GM19468 (cell line): Measurements from ENCODE around the gene PAPOLB.

Experiments used
- ATAC-seq: cut with Tn5 transposase; IDR thresholded peaks from one replicate; pipeline ENCODE4 v1.9.1; 2021; ENCODE audit warnings: mild to moderate bottlenecking, moderate library complexity, moderate number of reproducible peaks; ENCODE audit not compliant: unreplicated experiment; ENCODE audit errors: extremely low read depth

The PAPOLB gene

GRCh38 chr7:4842319-4843064, 19.3 kb downstream of the PAPOLB start:
- ATAC-seq, result no peak

- ATAC-seq, result no peak
Observed at GRCh38 chr7:4841836-4842235, 20.0 kb downstream of the PAPOLB start.

DNA sequence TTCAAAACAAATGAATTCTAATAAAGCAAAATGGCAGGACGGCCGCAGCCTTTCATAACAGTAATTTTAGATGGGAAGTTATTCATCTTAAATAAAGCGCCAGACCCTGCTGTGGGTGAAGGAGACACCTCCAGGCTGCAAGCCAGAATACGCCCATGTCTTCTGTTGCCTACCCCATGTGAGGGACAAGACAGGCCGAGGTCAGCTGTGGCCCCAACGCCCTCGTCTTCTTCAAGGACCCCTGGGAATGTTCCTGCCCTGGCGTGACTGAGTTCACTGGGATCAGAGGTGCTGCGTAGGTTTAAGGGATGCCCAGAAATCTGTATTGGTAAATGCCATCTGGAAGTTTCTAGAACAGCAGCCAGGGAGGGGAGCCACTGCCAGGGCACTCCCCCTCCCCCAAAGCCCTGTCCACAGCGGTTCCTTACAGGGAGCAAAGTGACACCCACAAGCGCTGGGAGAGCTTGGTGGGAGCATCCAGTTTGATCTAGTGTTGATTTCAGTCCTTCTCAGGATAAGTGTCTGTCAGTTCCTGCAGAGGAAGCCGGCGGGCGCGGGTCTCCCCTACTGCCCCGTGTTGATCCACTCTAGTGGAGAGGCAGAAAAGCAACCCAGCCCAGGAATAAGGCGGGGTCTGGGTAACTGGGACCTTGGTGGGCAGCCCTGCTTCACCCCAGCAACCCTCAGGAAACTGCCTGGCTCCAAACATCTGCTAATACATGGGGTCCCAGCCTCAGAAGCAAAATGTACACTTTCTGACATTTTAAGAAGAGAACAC, 20.6 kb downstream of the PAPOLB start:
- no peak for ATAC-seq

- no peak for ATAC-seq
Observed at GRCh38 chr7:4840079-4840501, 21.7 kb downstream of the PAPOLB start.

DNA sequence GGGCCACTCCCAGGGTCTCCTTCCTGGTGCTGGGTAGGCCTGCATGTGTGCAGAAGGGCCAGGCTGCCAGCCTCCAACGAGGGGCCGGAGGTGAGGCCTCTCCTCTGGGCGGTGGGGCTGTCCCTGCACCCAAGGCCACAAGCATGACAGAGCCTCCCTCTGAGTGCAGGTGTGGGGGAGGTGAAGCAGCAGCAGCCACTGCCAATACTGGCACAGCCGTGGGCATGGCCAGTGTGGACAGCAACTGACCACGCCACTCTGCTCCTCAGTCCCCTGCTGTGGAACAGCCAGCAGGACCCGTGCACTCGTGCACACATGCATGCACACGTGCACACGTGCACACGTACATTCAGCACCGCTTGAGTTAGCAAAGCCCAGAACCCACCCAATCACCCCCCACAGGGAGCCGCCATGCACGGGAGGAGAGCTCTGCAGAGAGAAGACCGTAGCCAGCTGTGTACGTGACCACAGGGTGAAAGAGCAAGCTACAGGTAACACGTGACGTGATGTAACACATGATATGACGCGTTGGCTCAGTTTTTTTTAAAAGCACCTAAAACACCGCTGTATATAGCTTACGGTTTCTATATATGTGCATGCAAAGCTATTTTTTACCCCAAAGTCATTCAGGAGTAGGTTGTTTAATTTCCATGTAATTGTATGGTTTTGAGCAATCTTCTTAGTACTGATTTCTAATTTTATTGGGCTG, 23.1 kb downstream of the PAPOLB start:
- no peak for ATAC-seq

DNA sequence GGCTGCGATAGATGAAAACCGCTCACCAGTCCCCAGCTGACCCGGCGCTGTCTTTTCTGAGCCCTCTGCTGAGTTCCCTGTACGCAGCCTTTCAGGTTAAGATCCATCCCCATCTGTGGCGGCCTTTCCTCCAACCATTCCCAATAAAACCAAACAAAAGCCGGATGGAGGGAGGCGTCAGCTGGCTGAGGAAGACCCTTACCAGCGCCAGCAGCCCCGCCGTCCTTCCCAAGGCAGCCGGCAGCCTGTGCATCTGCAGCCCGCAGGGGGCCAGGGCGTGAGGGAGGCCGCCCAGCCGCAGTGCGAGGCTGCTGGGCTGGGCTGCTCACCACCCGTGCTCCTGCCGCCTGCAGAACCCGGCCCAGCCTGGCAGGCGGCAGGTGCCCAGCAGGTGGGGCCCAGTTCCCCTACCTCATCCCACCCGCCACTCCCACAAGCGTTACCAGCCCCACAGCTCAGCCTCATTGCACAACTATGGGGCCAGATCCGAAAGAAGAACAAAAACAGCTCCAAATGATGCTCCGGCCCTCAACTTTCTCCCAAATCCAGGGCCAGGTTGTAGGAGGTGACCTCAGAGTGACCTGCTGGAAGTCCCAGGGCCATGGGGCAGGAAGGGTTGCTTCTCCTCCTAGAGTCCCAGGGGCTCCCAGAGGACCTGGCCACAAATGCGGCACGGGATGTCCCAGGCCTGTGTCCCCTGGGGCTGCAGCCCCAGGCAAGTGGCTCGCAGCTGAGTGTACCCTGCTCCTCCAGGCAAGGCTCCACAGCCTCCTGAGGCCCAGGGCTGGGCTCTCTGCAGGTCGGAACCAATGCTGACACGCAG, 23.8 kb downstream of the PAPOLB start:
- no peak for ATAC-seq

- no peak for ATAC-seq
Observed at GRCh38 chr7:4837041-4837802, 24.6 kb downstream of the PAPOLB start.

DNA sequence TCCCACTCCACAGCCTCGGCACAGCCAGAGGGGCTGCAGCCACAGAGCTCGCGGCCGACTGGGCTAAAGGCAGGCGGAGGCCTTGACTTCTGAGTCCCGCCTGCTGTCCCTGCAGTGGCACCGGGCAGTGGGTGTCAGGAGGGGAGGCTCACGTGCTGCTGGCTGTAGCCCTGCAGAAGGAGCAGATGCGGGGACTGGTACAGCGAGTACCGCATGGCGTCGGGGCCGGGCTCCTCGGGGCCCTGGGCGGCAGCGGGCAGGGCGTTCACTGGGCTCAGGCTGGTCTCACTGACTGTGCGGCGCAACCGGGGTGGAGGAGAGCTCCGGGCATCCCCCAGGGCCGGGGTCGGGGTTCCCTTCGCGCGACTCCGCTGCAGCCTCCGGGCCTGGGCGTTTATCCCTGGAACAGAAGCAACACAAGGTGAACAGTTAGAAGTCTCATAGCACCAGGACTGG, 25.6 kb downstream of the PAPOLB start:
- ATAC-seq, result no peak

DNA sequence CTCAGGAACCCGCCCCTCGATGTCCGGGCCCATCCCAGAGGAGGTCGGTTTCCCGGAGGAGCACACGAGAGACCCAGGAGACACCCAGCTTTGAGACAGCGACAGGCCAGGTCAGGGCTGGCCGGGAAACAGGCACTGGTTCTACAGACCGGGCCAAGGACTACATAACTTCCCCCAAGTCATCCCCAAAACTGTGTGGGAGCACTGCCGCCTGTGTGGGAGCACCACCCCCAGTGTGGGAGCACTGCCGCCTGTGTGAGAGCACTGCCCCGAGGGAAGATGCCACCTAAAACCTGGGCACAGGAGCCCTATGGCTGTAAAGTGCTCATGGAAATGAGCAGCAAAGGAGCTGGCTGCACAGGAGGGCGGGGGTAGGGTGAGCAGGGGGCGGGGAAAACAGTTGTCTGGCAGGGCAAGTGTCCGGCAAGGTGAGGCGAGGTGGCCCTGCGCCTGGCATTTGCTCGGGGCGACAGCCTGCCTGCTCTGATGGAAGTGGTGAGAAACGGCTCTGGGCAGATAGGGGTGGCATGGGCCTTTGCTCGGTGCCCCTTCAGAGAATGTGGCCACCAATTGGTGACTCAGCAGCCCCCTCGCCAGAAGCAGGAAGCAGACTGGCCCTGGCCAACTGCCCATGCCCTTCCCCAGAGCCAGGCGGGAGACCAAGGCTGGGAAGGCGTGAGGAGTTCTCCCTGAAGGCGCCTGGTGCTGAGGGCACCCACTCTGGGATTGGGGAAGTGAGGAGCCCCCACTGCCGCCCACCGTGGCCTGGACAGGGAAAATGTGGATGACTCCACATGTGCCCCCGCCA, 26.2 kb downstream of the PAPOLB start:
- ATAC-seq, result no peak

DNA sequence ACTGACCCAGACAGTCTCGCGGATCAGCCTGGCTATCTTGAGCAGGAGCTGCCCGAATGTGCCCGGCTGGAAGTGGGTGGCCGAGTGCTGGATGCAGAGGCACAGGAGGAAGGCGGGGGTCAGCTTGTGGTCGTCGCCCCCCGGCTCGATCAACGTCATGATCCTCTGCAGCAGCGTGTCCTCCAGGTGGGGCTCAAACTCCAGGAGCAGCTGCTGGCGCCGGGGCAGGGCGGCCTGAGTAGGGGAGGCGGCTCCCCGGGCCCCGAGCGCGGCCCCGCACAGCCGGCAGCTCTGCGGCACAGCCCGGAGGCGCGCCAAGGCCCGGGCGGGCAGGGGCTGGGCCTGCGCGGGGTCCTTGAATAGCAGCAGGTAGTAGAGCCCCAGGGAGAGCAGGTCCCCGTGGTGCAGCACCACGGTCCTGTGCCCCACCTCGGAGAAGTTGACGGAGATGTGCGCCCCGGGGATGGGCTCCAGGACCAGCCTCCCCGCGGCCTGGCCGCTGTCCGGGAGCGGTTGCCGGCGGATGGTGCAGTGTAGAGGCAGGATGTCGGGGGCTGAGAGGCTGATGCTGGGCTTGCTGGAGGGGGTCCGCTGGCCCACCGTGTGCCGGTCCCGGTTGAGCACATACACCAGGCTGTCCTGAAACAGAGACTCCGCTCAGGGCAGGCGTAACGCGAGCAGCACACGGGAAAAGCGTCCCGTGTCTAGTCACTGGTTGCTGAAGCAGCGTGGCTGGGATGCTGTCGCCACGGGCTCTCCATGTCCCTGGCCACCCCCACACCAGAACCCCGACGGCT, 27.0 kb downstream of the PAPOLB start:
- ATAC-seq, result no peak

GRCh38 chr7:4833691-4834600, 27.9 kb downstream of the PAPOLB start:
- no peak for ATAC-seq

GRCh38 chr7:4833176-4833575, 28.7 kb downstream of the PAPOLB start:
- ATAC-seq, result no peak

- ATAC-seq, result no peak
Observed at GRCh38 chr7:4832711-4833110, 29.1 kb downstream of the PAPOLB start.

- ATAC-seq, result no peak
Observed at GRCh38 chr7:4831723-4832495, 29.9 kb downstream of the PAPOLB start.

DNA sequence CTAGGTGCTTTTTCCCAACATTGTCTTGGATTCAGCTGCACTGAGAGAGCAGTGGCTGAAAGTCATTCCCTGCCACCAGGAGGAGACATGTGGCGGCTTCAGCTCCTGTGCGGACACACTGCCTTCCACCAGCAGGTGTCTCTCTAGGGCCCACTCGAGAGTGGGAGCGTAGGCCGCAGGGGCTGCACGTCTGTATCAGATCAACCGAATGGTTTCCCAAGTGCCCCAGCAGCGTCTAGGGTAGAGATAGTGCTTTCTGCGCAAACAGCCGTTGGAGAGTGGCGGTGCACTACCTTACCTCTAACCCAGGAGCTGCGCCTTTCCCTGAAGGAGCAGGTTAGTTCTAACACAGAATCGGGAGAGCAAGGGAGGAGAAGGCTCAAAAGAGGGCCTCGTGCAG, 31.7 kb downstream of the PAPOLB start:
- ATAC-seq, result no peak
